Neural cell (in vitro differentiated cells): Measurements from ENCODE around the gene KLHL2. TPM values are rescaled to one million over a fixed set of nuclear protein-coding genes. Genes with fewer than 3 reads are reported as not detected.

ENCODE experiments used
- H2AFZ ChIP-seq: fragments of 200-600, 300-800 bp; sonication (generic), shearing (Covaris generic); 2 replicates; pipeline ENCODE4 v1.6.0; 2014; ENCODE audit warnings: low read depth, mild to moderate bottlenecking, antibody characterized with exemption, low read length, moderate library complexity
- H3F3A ChIP-seq: fragments of 200-600 bp; shearing (Covaris generic); 2 replicates; pipeline ENCODE4 v1.6.1; 2016; ENCODE audit warnings: mild to moderate bottlenecking, moderate library complexity, mixed read lengths, antibody characterized with exemption, low read length; ENCODE audit not compliant: insufficient read depth, poor library complexity, severe bottlenecking
- H3K27ac ChIP-seq: fragments of 200-600, 300-800 bp; sonication (generic), shearing (Covaris generic); 2 replicates; pipeline ENCODE4 v1.5.1; 2014; ENCODE audit warnings: mild to moderate bottlenecking, low read length, moderate library complexity
- H3K27me3 ChIP-seq: fragments of 300-800, 200-600 bp; sonication (generic), shearing (Covaris generic); 2 replicates; pipeline ENCODE4 v1.6.0; 2014; ENCODE audit warnings: mild to moderate bottlenecking, low read depth, low read length, moderate library complexity; ENCODE audit not compliant: insufficient read depth
- H3K36me3 ChIP-seq: fragments of 300-800, 200-600 bp; sonication (generic), shearing (Covaris generic); 2 replicates; pipeline ENCODE4 v1.5.1; 2014; ENCODE audit warnings: mild to moderate bottlenecking, antibody characterized with exemption, low read length, moderate library complexity; ENCODE audit not compliant: insufficient read depth
- H3K4me2 ChIP-seq: fragments of 300-800, 200-600 bp; sonication (generic), shearing (Covaris generic); 2 replicates; pipeline ENCODE4 v1.6.0; 2014; ENCODE audit warnings: mild to moderate bottlenecking, low read length
- H3K4me3 ChIP-seq: fragments of 300-800, 200-600 bp; sonication (generic), shearing (Covaris generic); 2 replicates; pipeline ENCODE4 v1.5.1; 2014; ENCODE audit warnings: mild to moderate bottlenecking, low read length, moderate library complexity
- H3K79me2 ChIP-seq: fragments of 200-600 bp; shearing (Covaris generic); replicated peaks from 2 replicates; pipeline ENCODE4 v1.6.0; 2014; ENCODE audit warnings: mild to moderate bottlenecking, low read length, moderate library complexity; ENCODE audit not compliant: insufficient read depth
- H3K9ac ChIP-seq: fragments of 300-800, 200-600 bp; sonication (generic), shearing (Covaris generic); 2 replicates; pipeline ENCODE4 v1.6.1; 2016; ENCODE audit warnings: mild to moderate bottlenecking, low read length, mixed read lengths
- H3K9me2 ChIP-seq: fragments of 200-600 bp; shearing (Covaris generic); 2 replicates; pipeline ENCODE4 v1.6.1; 2016; ENCODE audit warnings: mild to moderate bottlenecking, low read length, mixed read lengths; ENCODE audit not compliant: insufficient read depth
- H3K9me3 ChIP-seq: fragments of 200-600, 300-800 bp; sonication (generic), shearing (Covaris generic); 2 replicates; pipeline ENCODE4 v1.6.1; 2016; ENCODE audit warnings: mild to moderate bottlenecking, mixed run types, low read length, moderate library complexity, mixed read lengths
- H4K20me1 ChIP-seq: fragments of 200-600 bp; shearing (Covaris generic); 2 replicates; pipeline ENCODE4 v1.6.1; 2016; ENCODE audit warnings: mild to moderate bottlenecking, mixed run types; ENCODE audit not compliant: insufficient read depth
- CTCF ChIP-seq: fragments of 450-650 bp; IDR thresholded peaks from 2 replicates; pipeline ENCODE4 v1.5.1; 2014; ENCODE audit warnings: antibody characterized with exemption, mild to moderate bottlenecking, moderate library complexity; ENCODE audit not compliant: poor library complexity, severe bottlenecking
- EP300 ChIP-seq: fragments of 450-650 bp; conservative IDR thresholded peaks from 2 replicates; pipeline ENCODE4 v1.6.1; 2014; ENCODE audit warnings: antibody characterized with exemption, mild to moderate bottlenecking, moderate library complexity; ENCODE audit not compliant: poor library complexity, severe bottlenecking
- EZH2 ChIP-seq: fragments of 200-600, 300-800 bp; shearing (Covaris generic), sonication (generic); IDR thresholded peaks from 2 replicates; pipeline ENCODE4 v1.6.1; 2014; ENCODE audit warnings: antibody characterized with exemption, low read length, borderline replicate concordance, mild to moderate bottlenecking; ENCODE audit not compliant: insufficient read depth, poor library complexity, severe bottlenecking
- MXI1 ChIP-seq: fragments of 450-650 bp; conservative IDR thresholded peaks from 2 replicates; pipeline ENCODE4 v1.6.1; 2014; ENCODE audit warnings: antibody characterized with exemption, mild to moderate bottlenecking; ENCODE audit not compliant: poor library complexity, severe bottlenecking
- POLR2AphosphoS5 ChIP-seq: IDR thresholded peaks from 2 replicates; pipeline ENCODE4 v1.6.1; 2012
- RAD21 ChIP-seq: fragments of 450-650 bp; conservative IDR thresholded peaks from 2 replicates; pipeline ENCODE4 v1.6.1; 2014; ENCODE audit warnings: antibody characterized with exemption, mild to moderate bottlenecking, moderate library complexity
- REST ChIP-seq: IDR thresholded peaks from 2 replicates; pipeline ENCODE4 v1.6.1; 2012; ENCODE audit warnings: borderline replicate concordance
- SMC3 ChIP-seq: fragments of 450-650 bp; conservative IDR thresholded peaks from 2 replicates; pipeline ENCODE4 v1.6.1; 2014; ENCODE audit warnings: antibody characterized with exemption, mild to moderate bottlenecking, moderate library complexity; ENCODE audit not compliant: poor library complexity
- TAF1 ChIP-seq: IDR thresholded peaks from 2 replicates; pipeline ENCODE4 v1.6.1; 2012; ENCODE audit warnings: low read depth
- polyA minus RNA-seq: library from RNA; depleted of rRNA, polyadenylated mRNA; stranded (reverse); fragments of >200 nt; gene quantifications from 2 replicates; pipeline ENCODE4 v1.2.3, GENCODE V29; 2014
- polyA plus RNA-seq: library from polyadenylated mRNA; depleted of rRNA; stranded (reverse); fragments of >200 nt; gene quantifications from 2 replicates; pipeline ENCODE4 v1.2.3, GENCODE V29; 2014

The KLHL2 gene, protein sequence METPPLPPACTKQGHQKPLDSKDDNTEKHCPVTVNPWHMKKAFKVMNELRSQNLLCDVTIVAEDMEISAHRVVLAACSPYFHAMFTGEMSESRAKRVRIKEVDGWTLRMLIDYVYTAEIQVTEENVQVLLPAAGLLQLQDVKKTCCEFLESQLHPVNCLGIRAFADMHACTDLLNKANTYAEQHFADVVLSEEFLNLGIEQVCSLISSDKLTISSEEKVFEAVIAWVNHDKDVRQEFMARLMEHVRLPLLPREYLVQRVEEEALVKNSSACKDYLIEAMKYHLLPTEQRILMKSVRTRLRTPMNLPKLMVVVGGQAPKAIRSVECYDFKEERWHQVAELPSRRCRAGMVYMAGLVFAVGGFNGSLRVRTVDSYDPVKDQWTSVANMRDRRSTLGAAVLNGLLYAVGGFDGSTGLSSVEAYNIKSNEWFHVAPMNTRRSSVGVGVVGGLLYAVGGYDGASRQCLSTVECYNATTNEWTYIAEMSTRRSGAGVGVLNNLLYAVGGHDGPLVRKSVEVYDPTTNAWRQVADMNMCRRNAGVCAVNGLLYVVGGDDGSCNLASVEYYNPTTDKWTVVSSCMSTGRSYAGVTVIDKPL
- 40.3 and 42.8 TPM in 2 replicates for polyA plus RNA-seq
- polyA minus RNA-seq, result 43.6 and 63.1 TPM in 2 replicates

- H3K9me3 ChIP-seq, result no peaks in the 10 kb centered on the region
- H3K9me2 ChIP-seq, result no peaks in the 10 kb centered on the region
- peak within 1 kb of the TSS; percentile 77 for H3K9ac ChIP-seq
- H3K4me3 ChIP-seq, result peak within 1 kb of the TSS; percentile 89
- H3K4me2 ChIP-seq, result peak within 1 kb of the TSS; percentile 83
- H2AFZ ChIP-seq, result peak within 1 kb of the TSS; percentile 84
- H3F3A ChIP-seq, result no peaks in the 10 kb centered on the region
- H3K79me2 ChIP-seq, result peaks cover 31% of the 10 kb centered on the region
- H3K27ac ChIP-seq, result peak within 1 kb of the TSS; percentile 83
- no peaks in the 10 kb centered on the region for H4K20me1 ChIP-seq
- no peaks in the 10 kb centered on the region for H3K36me3 ChIP-seq
- TF ChIP-seq CTCF, result peak; percentile 25
- TF ChIP-seq SMC3, result no peak
- TF ChIP-seq REST, result no peak
- TF ChIP-seq EZH2, result no peak
- peak; percentile 73 for TF ChIP-seq MXI1
- peak; percentile 18 for TF ChIP-seq POLR2AphosphoS5
- no peak for TF ChIP-seq EP300
- TF ChIP-seq TAF1, result no peak
- peak; percentile 22 for TF ChIP-seq RAD21
- H3K27me3 ChIP-seq, result no peaks in the 10 kb centered on the region
Measured at GRCh38 chr4:165207431-165208220, at the start of gene KLHL2. TSS of gene KLHL2 (plus strand) at chr4:165207561. CDS start at chr4:165207877, 316 bp downstream.

DNA sequence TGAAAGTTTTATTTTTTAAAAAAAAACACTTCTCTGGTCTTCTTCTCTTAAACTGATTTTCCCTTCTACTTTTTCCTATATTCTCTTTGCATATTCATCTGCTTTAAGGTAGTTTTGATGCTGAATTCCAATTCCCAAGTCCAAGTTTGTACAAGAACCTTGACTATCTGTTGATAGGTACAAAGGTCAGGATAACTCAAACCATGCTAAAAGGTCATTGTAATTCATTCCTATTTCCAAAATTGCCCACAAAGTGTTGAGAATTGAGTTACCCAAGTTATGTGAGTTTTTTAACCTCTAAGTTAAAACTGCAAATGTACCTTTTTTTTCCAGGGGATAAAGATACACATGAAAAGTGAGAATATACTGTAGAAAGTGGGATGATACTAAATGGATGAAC lies 48.6 kb upstream of the KLHL2 start:
- no peaks in the 10 kb centered on the region for H3K79me2 ChIP-seq
- H3K27me3 ChIP-seq, result no peaks in the 10 kb centered on the region
- H3K9me2 ChIP-seq, result no peaks in the 10 kb centered on the region
- no peaks in the 10 kb centered on the region for H3F3A ChIP-seq
- H2AFZ ChIP-seq, result no peak overlapping the region
- no peaks in the 10 kb centered on the region for H4K20me1 ChIP-seq
- H3K4me2 ChIP-seq, result no peak overlapping the region
- H3K36me3 ChIP-seq, result no peaks in the 10 kb centered on the region
- H3K27ac ChIP-seq, result no peak overlapping the region
- no peaks in the 10 kb centered on the region for H3K9me3 ChIP-seq
- no peak overlapping the region for H3K9ac ChIP-seq
- TF ChIP-seq EP300 (no peak), EZH2 (no peak), MXI1 (no peak), SMC3 (no peak), CTCF (no peak), REST (no peak), TAF1 (no peak), POLR2AphosphoS5 (no peak), RAD21 (no peak)
- no peak overlapping the region for H3K4me3 ChIP-seq
